Stimulated activated naive CD4-positive, alpha-beta T cell (primary cell): ENCODE measurements around the gene MXI1.
"Not testable (repeated sequence)": the region's sequence is repeated elsewhere in the genome, so short reads cannot be mapped to it uniquely, and the experiment has no call there.

Experiments
- DNase-seq, 6 experiments: peaks; one replicate each; lab custom pipeline; 2025; lab: John Stamatoyannopoulos, UW

The MXI1 gene

GRCh38 chr10:110239892-110240291 is 32.5 kb downstream of the MXI1 start:
- no peak for DNase-seq

- DNase-seq: no peak
Measured at GRCh38 chr10:110241407-110241806, 34.0 kb downstream of the MXI1 start.

GRCh38 chr10:110241841-110242240 is 34.4 kb downstream of the MXI1 start:
- DNase-seq: no peak

GRCh38 chr10:110242511-110242910 is 35.1 kb downstream of the MXI1 start:
- no peak for DNase-seq

- DNase-seq: no peak
Measured at GRCh38 chr10:110244550-110244949, 37.1 kb downstream of the MXI1 start.

- not testable (repeated sequence) for DNase-seq
Measured at GRCh38 chr10:110247833-110248232, 40.4 kb downstream of the MXI1 start.

GRCh38 chr10:110249489-110249888 is 42.1 kb downstream of the MXI1 start:
- not testable (repeated sequence) for DNase-seq

GRCh38 chr10:110251392-110251791 is 44.0 kb downstream of the MXI1 start:
- DNase-seq: not testable (repeated sequence)

GRCh38 chr10:110252151-110252550 is 44.7 kb downstream of the MXI1 start:
- DNase-seq: no peak

GRCh38 chr10:110254467-110254866 is 47.1 kb downstream of the MXI1 start:
- DNase-seq: no peak

- DNase-seq: no peak
Measured at GRCh38 chr10:110258542-110258941, 51.1 kb downstream of the MXI1 start.

GRCh38 chr10:110259317-110259716 is 51.9 kb downstream of the MXI1 start:
- DNase-seq: no peak

- DNase-seq: no peak
Measured at GRCh38 chr10:110260746-110261477, 53.5 kb downstream of the MXI1 start.

- no peak for DNase-seq
Measured at GRCh38 chr10:110263164-110263563, 55.8 kb downstream of the MXI1 start.

GRCh38 chr10:110265573-110266193 is 58.3 kb downstream of the MXI1 start:
- DNase-seq: no peak

GRCh38 chr10:110267276-110267675 is 59.9 kb downstream of the MXI1 start:
- no peak for DNase-seq

- no peak for DNase-seq
Measured at GRCh38 chr10:110268442-110268841, 61.0 kb downstream of the MXI1 start.

GRCh38 chr10:110268971-110269370 is 61.6 kb downstream of the MXI1 start:
- no peak for DNase-seq

GRCh38 chr10:110269374-110270318 is 62.2 kb downstream of the MXI1 start:
- DNase-seq: peak in 3 of 6 experiments; percentile 22 to 45 (median 36)

- DNase-seq: not testable (repeated sequence)
Measured at GRCh38 chr10:110272995-110273394, 65.6 kb downstream of the MXI1 start.

GRCh38 chr10:110273474-110273873 is 66.1 kb downstream of the MXI1 start:
- DNase-seq: peak in 5 of 6 experiments; percentile 19 to 49 (median 36)

GRCh38 chr10:110274072-110274627 is 66.7 kb downstream of the MXI1 start:
- DNase-seq: no peak
